Endothelial cell (in vitro differentiated cells): ENCODE measurements around the gene CUBN. TPM values are rescaled to one million over a fixed set of nuclear protein-coding genes. Genes with fewer than 3 reads are reported as not detected.

Experiments
- DNase-seq: peaks from one replicate; pipeline ENCODE4 v3.0.0; 2021; ENCODE audit warnings: low spot score
- H3K27ac Mint-ChIP-seq: one replicate; pipeline ENCODE4 v1.8.0; 2021; ENCODE audit warnings: mixed read lengths, inconsistent platforms; ENCODE audit not compliant: unreplicated experiment
- H3K27me3 Mint-ChIP-seq: one replicate; pipeline ENCODE4 v1.8.0; 2021; ENCODE audit warnings: mild to moderate bottlenecking, moderate library complexity, mixed read lengths, inconsistent platforms; ENCODE audit not compliant: unreplicated experiment
- H3K36me3 Mint-ChIP-seq: one replicate; pipeline ENCODE4 v1.8.0; 2021; ENCODE audit warnings: mild to moderate bottlenecking, low read depth, mixed read lengths, inconsistent platforms; ENCODE audit not compliant: unreplicated experiment
- H3K4me1 Mint-ChIP-seq: one replicate; pipeline ENCODE4 v1.8.0; 2021; ENCODE audit warnings: mild to moderate bottlenecking, mixed read lengths, inconsistent platforms; ENCODE audit not compliant: unreplicated experiment
- H3K4me3 Mint-ChIP-seq: one replicate; pipeline ENCODE4 v1.8.0; 2021; ENCODE audit warnings: mild to moderate bottlenecking, mixed read lengths, inconsistent platforms; ENCODE audit not compliant: unreplicated experiment
- H3K9me3 Mint-ChIP-seq: one replicate; pipeline ENCODE4 v1.8.0; 2021; ENCODE audit warnings: mixed read lengths, inconsistent platforms; ENCODE audit not compliant: unreplicated experiment
- CTCF ChIP-seq: fragments of 200-600 bp; sonication (generic); IDR thresholded peaks from one replicate; pipeline ENCODE4 v1.5.0; 2021; ENCODE audit warnings: antibody characterized with exemption; ENCODE audit not compliant: unreplicated experiment
- total RNA-seq: library from RNA; stranded (reverse); fragmentation: NEBNext Ultra II Directional; extraction: Animal tissue kit (Norgen Biotek cat#: 25700); gene quantifications from one replicate; pipeline ENCODE4 v1.2.1, GENCODE V29; 2021; ENCODE audit not compliant: unreplicated experiment

The CUBN gene
- total RNA-seq, 1 donor from 2014 or later = 8.8 TPM

- TF ChIP-seq CTCF = no peak
- Mint-ChIP-seq H3K9me3 (no peaks in the 10 kb centered on the region), H3K27ac (peak overlapping the region; percentile 83), H3K36me3 (no peaks in the 10 kb centered on the region), H3K4me1 (peaks cover 20% of the 10 kb centered on the region), H3K4me3 (no peak overlapping the region), H3K27me3 (peaks cover 2% of the 10 kb centered on the region)
- no peak for DNase-seq
Observed at GRCh38 chr10:17085011-17085725, 44.4 kb downstream of the CUBN start.

DNA sequence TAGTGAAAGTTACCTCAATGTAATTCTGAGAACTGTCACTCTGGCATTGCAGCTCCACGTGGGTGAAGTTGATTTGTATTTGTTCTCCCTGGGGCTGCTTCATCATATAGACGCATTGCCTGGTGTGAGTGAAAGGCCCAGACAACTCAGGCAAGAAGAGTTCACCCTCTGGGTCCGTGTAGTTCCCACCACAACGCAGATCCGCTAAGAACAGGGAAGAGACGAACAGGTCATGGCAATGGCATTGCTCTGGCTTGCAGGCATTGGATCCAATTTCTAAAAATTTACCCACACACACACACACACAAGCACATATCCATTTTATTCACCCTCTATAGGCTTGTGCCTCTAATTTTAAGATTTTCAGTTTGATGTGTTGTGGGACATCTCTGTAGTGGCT is 45.4 kb downstream of the CUBN start:
- DNase-seq = no peak
- Mint-ChIP-seq H3K36me3 (no peaks in the 10 kb centered on the region), H3K9me3 (no peaks in the 10 kb centered on the region), H3K4me1 (peaks cover 20% of the 10 kb centered on the region), H3K27ac (peak overlapping the region; percentile 83), H3K4me3 (no peak overlapping the region), H3K27me3 (peaks cover 2% of the 10 kb centered on the region)
- no peak for TF ChIP-seq CTCF

- Mint-ChIP-seq H3K4me1 (peaks cover 35% of the 10 kb centered on the region), H3K36me3 (no peaks in the 10 kb centered on the region), H3K4me3 (no peak overlapping the region), H3K9me3 (no peaks in the 10 kb centered on the region), H3K27me3 (peaks cover 2% of the 10 kb centered on the region), H3K27ac (no peak overlapping the region)
- TF ChIP-seq CTCF = no peak
- DNase-seq = no peak
Observed at GRCh38 chr10:17081431-17081830, 48.2 kb downstream of the CUBN start.

GRCh38 chr10:17077890-17078289 is 51.7 kb downstream of the CUBN start:
- Mint-ChIP-seq H3K27ac (no peak overlapping the region), H3K27me3 (no peaks in the 10 kb centered on the region), H3K36me3 (no peaks in the 10 kb centered on the region), H3K9me3 (no peaks in the 10 kb centered on the region), H3K4me1 (peaks cover 21% of the 10 kb centered on the region), H3K4me3 (no peak overlapping the region)
- DNase-seq = no peak
- no peak for TF ChIP-seq CTCF

DNA sequence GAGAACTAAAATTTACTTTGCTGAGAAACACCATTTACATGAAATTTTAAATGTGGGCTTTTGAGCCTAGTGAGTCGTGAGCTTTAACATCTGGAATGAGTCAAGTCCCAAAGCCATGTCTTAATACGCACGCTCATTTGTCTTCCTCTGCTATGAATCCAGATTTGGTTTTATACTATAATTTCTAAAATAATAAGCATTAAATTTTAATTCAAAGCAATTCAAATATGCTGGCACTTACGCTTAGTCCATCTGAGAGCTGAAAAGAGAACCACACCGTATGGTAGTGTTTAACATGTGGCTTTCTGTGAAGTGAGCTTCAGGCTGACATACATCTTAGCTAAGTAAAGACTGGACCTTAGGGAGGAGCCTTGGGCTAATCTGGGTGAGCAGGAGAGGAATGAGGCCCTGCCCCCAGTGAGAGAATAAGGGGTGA is 52.2 kb downstream of the CUBN start:
- Mint-ChIP-seq H3K27ac (no peak overlapping the region), H3K27me3 (no peaks in the 10 kb centered on the region), H3K4me1 (peaks cover 21% of the 10 kb centered on the region), H3K4me3 (no peak overlapping the region), H3K36me3 (no peaks in the 10 kb centered on the region), H3K9me3 (no peaks in the 10 kb centered on the region)
- DNase-seq = no peak
- no peak for TF ChIP-seq CTCF
